Measurements from ENCODE around the gene KCNJ2.

Gene KCNJ2

GRCh38 chr17:70206361-70207010 is 37.2 kb downstream of the KCNJ2 start:
- DNase-seq, result no peak

GRCh38 chr17:70207184-70207583 is 37.9 kb downstream of the KCNJ2 start:
- no peak for DNase-seq

GRCh38 chr17:70208080-70208794 is 38.9 kb downstream of the KCNJ2 start:
- DNase-seq, result no peak

- DNase-seq, result no peak
Measured at GRCh38 chr17:70208825-70209555, 39.7 kb downstream of the KCNJ2 start.

- no peak for DNase-seq
Measured at GRCh38 chr17:70215656-70216055, 46.3 kb downstream of the KCNJ2 start.

GRCh38 chr17:70217571-70217970 is 48.2 kb downstream of the KCNJ2 start:
- DNase-seq, result no peak

GRCh38 chr17:70225276-70225675 is 55.9 kb downstream of the KCNJ2 start:
- no peak for DNase-seq
